ENCODE results near the gene SUCLA2.

- TF ChIP-seq, protein P1, sequence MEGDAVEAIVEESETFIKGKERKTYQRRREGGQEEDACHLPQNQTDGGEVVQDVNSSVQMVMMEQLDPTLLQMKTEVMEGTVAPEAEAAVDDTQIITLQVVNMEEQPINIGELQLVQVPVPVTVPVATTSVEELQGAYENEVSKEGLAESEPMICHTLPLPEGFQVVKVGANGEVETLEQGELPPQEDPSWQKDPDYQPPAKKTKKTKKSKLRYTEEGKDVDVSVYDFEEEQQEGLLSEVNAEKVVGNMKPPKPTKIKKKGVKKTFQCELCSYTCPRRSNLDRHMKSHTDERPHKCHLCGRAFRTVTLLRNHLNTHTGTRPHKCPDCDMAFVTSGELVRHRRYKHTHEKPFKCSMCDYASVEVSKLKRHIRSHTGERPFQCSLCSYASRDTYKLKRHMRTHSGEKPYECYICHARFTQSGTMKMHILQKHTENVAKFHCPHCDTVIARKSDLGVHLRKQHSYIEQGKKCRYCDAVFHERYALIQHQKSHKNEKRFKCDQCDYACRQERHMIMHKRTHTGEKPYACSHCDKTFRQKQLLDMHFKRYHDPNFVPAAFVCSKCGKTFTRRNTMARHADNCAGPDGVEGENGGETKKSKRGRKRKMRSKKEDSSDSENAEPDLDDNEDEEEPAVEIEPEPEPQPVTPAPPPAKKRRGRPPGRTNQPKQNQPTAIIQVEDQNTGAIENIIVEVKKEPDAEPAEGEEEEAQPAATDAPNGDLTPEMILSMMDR (IDR thresholded peaks at IDR 0.05; ENCODE audit: extremely low read depth in 1 of 2, insufficient read depth in 1 of 2, low read depth in 1 of 2, low read length in 2 of 2): no peak
- no peak for TF ChIP-seq EZH2 (IDR thresholded peaks at IDR 0.05; ENCODE audit: borderline replicate concordance, low read depth, low read length, severe bottlenecking)
- TF ChIP-seq POLR2A (IDR thresholded peaks at IDR 0.05; ENCODE audit: low read depth, low read length): no peak
Observed at GRCh38 chr13:47901441-47901840, 99.6 kb downstream of the SUCLA2 start.

Measured in endothelial cell of umbilical vein (primary cell).